Measurements from ENCODE around the gene ITPR2.

DNA sequence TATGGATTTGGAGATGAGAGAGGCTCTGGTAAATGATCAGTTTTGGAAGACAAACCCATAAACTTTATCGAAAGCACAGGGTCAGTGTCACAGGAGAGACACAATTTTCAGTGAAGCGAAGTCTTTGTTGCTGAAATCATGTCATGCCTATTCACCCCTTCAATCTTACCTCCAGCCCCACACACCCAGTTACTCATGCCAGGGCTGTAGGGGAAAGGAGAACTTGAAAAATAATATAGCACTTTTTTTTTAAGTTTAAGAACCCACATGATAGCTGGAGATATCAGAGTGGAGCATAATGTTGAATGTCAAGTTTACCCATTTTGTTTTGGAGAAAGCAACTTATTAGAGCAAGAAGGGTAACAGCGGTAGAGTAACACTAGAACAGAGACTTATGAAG, 530.2 kb downstream of the ITPR2 start:
- TF ChIP-seq, protein P1, sequence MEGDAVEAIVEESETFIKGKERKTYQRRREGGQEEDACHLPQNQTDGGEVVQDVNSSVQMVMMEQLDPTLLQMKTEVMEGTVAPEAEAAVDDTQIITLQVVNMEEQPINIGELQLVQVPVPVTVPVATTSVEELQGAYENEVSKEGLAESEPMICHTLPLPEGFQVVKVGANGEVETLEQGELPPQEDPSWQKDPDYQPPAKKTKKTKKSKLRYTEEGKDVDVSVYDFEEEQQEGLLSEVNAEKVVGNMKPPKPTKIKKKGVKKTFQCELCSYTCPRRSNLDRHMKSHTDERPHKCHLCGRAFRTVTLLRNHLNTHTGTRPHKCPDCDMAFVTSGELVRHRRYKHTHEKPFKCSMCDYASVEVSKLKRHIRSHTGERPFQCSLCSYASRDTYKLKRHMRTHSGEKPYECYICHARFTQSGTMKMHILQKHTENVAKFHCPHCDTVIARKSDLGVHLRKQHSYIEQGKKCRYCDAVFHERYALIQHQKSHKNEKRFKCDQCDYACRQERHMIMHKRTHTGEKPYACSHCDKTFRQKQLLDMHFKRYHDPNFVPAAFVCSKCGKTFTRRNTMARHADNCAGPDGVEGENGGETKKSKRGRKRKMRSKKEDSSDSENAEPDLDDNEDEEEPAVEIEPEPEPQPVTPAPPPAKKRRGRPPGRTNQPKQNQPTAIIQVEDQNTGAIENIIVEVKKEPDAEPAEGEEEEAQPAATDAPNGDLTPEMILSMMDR (IDR thresholded peaks at IDR 0.05; ENCODE audit: low read length): no peak
- no peak for TF ChIP-seq EZH2phosphoT487 (IDR thresholded peaks at IDR 0.05; ENCODE audit: low read length)

All from MM.1S (cell line).